Loucy (cell line): ENCODE results near the gene GRK6.
A peak's percentile ranks its signal among the peaks of the same experiment; 100 is the strongest.

Experiments
- H2AFZ ChIP-seq: fragments of 200-600 bp; sonication (generic); 2 replicates; pipeline ENCODE4 v1.6.0; 2016; ENCODE audit warnings: antibody characterized with exemption, mild to moderate bottlenecking, low read length, moderate library complexity
- H3F3A ChIP-seq: fragments of 200-600 bp; 2 replicates; pipeline ENCODE4 v1.6.0; 2016; ENCODE audit warnings: antibody characterized with exemption, low read depth, mild to moderate bottlenecking
- H3K27me3 ChIP-seq: fragments of 200-600 bp; sonication (generic); 2 replicates; pipeline ENCODE4 v1.6.1; 2014; ENCODE audit warnings: low read length, mild to moderate bottlenecking; ENCODE audit not compliant: insufficient read depth, poor library complexity, severe bottlenecking
- H3K36me3 ChIP-seq: fragments of 200-600 bp; sonication (generic); 2 replicates; pipeline ENCODE4 v1.6.1; 2016; ENCODE audit warnings: low read length; ENCODE audit not compliant: insufficient read depth
- H3K4me1 ChIP-seq: fragments of 200-600 bp; sonication (generic); 2 replicates; pipeline ENCODE4 v1.5.1; 2014; ENCODE audit warnings: low read length, mild to moderate bottlenecking; ENCODE audit not compliant: insufficient read depth, poor library complexity, severe bottlenecking
- H3K4me2 ChIP-seq: fragments of 200-600 bp; sonication (generic); 2 replicates; pipeline ENCODE4 v1.6.0; 2014; ENCODE audit warnings: antibody characterized with exemption, low read length, low read depth, mild to moderate bottlenecking; ENCODE audit not compliant: poor library complexity, severe bottlenecking
- H3K4me3 ChIP-seq: fragments of 200-600 bp; sonication (generic); 2 replicates; pipeline ENCODE4 v1.5.1; 2014; ENCODE audit warnings: low read length, mild to moderate bottlenecking, mixed read lengths; ENCODE audit not compliant: poor library complexity, severe bottlenecking
- H3K79me2 ChIP-seq: fragments of 200-600 bp; sonication (generic); 2 replicates; pipeline ENCODE4 v1.6.1; 2014; ENCODE audit warnings: low read length; ENCODE audit not compliant: insufficient read depth
- H3K9ac ChIP-seq: fragments of 200-600 bp; sonication (generic); 2 replicates; pipeline ENCODE4 v1.6.0; 2014; ENCODE audit warnings: mild to moderate bottlenecking, low read depth, low read length, moderate library complexity; ENCODE audit not compliant: poor library complexity, severe bottlenecking
- H3K9me2 ChIP-seq: fragments of 200-600 bp; sonication (generic); replicated peaks from 2 replicates; pipeline ENCODE4 v1.6.1; 2016; ENCODE audit warnings: low read depth, low read length, mixed read lengths
- H3K9me3 ChIP-seq: fragments of 200-600 bp; sonication (generic); 2 replicates; pipeline ENCODE4 v1.6.1; 2014; ENCODE audit warnings: mild to moderate bottlenecking, antibody characterized with exemption, low read length, low read depth; ENCODE audit not compliant: insufficient read depth
- H4K20me1 ChIP-seq: fragments of 200-600 bp; sonication (generic); 2 replicates; pipeline ENCODE4 v1.6.0; 2014; ENCODE audit warnings: antibody characterized with exemption, low read length, mild to moderate bottlenecking; ENCODE audit not compliant: insufficient read depth, poor library complexity, severe bottlenecking
- CTCF ChIP-seq: fragments of 200-600 bp; sonication (generic); conservative IDR thresholded peaks from 2 replicates; pipeline ENCODE4 v1.5.1; 2014; ENCODE audit warnings: mild to moderate bottlenecking, antibody characterized with exemption, low read length
- EZH2phosphoT487 ChIP-seq: fragments of 200-600 bp; IDR thresholded peaks from 2 replicates; pipeline ENCODE4 v1.6.1; 2018; ENCODE audit warnings: antibody characterized with exemption, mild to moderate bottlenecking, moderate library complexity, borderline replicate concordance

GRK6 gene

GRCh38 chr5:177380805-177381126, 45.7 kb upstream of the GRK6 start:
- Histone ChIP-seq H3K4me1 (no peaks in the 10 kb centered on the region), H3K79me2 (no peaks in the 10 kb centered on the region), H3K9me2 (no peaks in the 10 kb centered on the region), H3K4me3 (no peak overlapping the region), H2AFZ (no peak overlapping the region), H3K27me3 (no peaks in the 10 kb centered on the region), H3K4me2 (no peak overlapping the region), H3K9me3 (no peaks in the 10 kb centered on the region), H3K36me3 (no peaks in the 10 kb centered on the region), H4K20me1 (no peaks in the 10 kb centered on the region), H3F3A (no peaks in the 10 kb centered on the region), H3K9ac (no peak overlapping the region)
- TF ChIP-seq CTCF (no peak), EZH2phosphoT487 (no peak)

- H3K9ac ChIP-seq: no peak overlapping the region
- TF ChIP-seq CTCF (peak; percentile 48), EZH2phosphoT487 (no peak)
- no peak overlapping the region for H3K4me3 ChIP-seq
- no peaks in the 10 kb centered on the region for H3K27me3 ChIP-seq
- no peaks in the 10 kb centered on the region for H4K20me1 ChIP-seq
- no peak overlapping the region for H3K4me2 ChIP-seq
- no peaks in the 10 kb centered on the region for H3F3A ChIP-seq
- peak overlapping the region; percentile 43; the same call in 1 of the 2 replicates for H2AFZ ChIP-seq
- no peaks in the 10 kb centered on the region for H3K9me3 ChIP-seq
- H3K36me3 ChIP-seq: no peaks in the 10 kb centered on the region
- H3K4me1 ChIP-seq: no peaks in the 10 kb centered on the region
- H3K79me2 ChIP-seq: no peaks in the 10 kb centered on the region
- H3K9me2 ChIP-seq: no peaks in the 10 kb centered on the region
Observed at GRCh38 chr5:177382423-177383029, 44.0 kb upstream of the GRK6 start.

- Histone ChIP-seq H3K79me2 (no peaks in the 10 kb centered on the region), H3K4me1 (no peaks in the 10 kb centered on the region), H3K4me3 (no peak overlapping the region), H3F3A (no peaks in the 10 kb centered on the region), H3K9me2 (no peaks in the 10 kb centered on the region), H2AFZ (no peak overlapping the region), H3K27me3 (no peaks in the 10 kb centered on the region), H3K9ac (no peak overlapping the region), H3K9me3 (no peaks in the 10 kb centered on the region), H3K36me3 (no peaks in the 10 kb centered on the region), H4K20me1 (no peaks in the 10 kb centered on the region), H3K4me2 (no peak overlapping the region)
- TF ChIP-seq CTCF: no peak
- TF ChIP-seq EZH2phosphoT487: no peak
Observed at GRCh38 chr5:177383181-177383580, 43.3 kb upstream of the GRK6 start.
